Immature natural killer cell (primary cell): ENCODE results near the gene CDK14. TPM values are rescaled to one million over a fixed set of nuclear protein-coding genes. Genes with fewer than 3 reads are reported as not detected.

ENCODE experiments used
- DNase-seq, 3 donors: peaks; one replicate each; pipeline ENCODE4 v3.0.0; 2022; ENCODE audit warnings: mixed read lengths in 1 of 3
- H3K27ac Mint-ChIP-seq, 6 donors: one replicate each; pipeline ENCODE4 v1.8.0; 2020; ENCODE audit warnings: mixed read lengths in 6 of 6, mild to moderate bottlenecking in 5 of 6, inconsistent platforms in 4 of 6, moderate library complexity in 3 of 6
- H3K27me3 Mint-ChIP-seq, 3 donors: one replicate each; pipeline ENCODE4 v1.8.0; 2020 to 2021; ENCODE audit warnings: low read depth in 3 of 3, mild to moderate bottlenecking in 3 of 3, mixed read lengths in 3 of 3, moderate library complexity in 3 of 3, inconsistent platforms in 1 of 3
- H3K36me3 Mint-ChIP-seq, 3 donors: one replicate each; pipeline ENCODE4 v1.8.0; 2020; ENCODE audit warnings: mixed read lengths in 3 of 3, inconsistent platforms in 2 of 3, mild to moderate bottlenecking in 2 of 3
- H3K4me1 Mint-ChIP-seq, 2 donors: one replicate each; pipeline ENCODE4 v1.8.0; 2020; ENCODE audit warnings: inconsistent platforms in 2 of 2, mild to moderate bottlenecking in 2 of 2, mixed read lengths in 2 of 2, moderate library complexity in 1 of 2
- H3K4me3 Mint-ChIP-seq, 5 donors: one replicate each; pipeline ENCODE4 v1.8.0; 2020; ENCODE audit warnings: mild to moderate bottlenecking in 5 of 5, mixed read lengths in 5 of 5, inconsistent platforms in 3 of 5, moderate library complexity in 3 of 5
- H3K9me3 Mint-ChIP-seq, 6 donors: one replicate each; pipeline ENCODE4 v1.8.0; 2020; ENCODE audit warnings: mild to moderate bottlenecking in 6 of 6, mixed read lengths in 6 of 6, inconsistent platforms in 4 of 6, moderate library complexity in 3 of 6
- polyA plus RNA-seq, 3 donors: library from polyadenylated mRNA; unstranded; fragments of 300-500 nt; fragmentation: Illumina TruSeq; gene quantifications; one replicate each; pipeline ENCODE4 v1.2.3, GENCODE V29; 2021

The CDK14 gene
- polyA plus RNA-seq, 3 donors from 2014 or later: 0.22 TPM; not detected in 2

DNA sequence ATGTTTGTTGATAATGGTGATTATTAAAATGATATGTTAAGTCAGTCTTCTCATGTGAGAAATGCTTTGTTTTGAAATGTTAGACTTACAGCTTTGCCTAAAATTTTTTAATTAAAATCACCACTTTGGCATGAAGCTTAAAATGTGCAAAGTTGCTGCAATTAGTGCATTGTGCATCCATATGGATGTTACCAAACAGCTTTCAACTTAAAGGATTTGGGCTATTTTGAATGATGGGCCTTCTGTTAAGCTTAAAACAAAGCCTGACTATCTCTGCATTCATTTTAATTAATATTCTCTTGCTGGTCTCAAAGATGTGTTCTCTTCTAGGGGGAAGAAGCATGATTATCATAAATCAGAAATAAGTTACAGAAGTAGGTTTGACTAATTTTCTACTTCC, 603.5 kb downstream of the CDK14 start:
- Mint-ChIP-seq H3K27me3 (no peaks in the 10 kb centered on the region), H3K4me1 (no peaks in the 10 kb centered on the region), H3K27ac (no peak overlapping the region), H3K9me3 (peaks cover 0 to 13% (median 1%) of the 10 kb centered on the region in 6 donors), H3K36me3 (no peaks in the 10 kb centered on the region), H3K4me3 (no peak overlapping the region)
- no peak for DNase-seq

DNA sequence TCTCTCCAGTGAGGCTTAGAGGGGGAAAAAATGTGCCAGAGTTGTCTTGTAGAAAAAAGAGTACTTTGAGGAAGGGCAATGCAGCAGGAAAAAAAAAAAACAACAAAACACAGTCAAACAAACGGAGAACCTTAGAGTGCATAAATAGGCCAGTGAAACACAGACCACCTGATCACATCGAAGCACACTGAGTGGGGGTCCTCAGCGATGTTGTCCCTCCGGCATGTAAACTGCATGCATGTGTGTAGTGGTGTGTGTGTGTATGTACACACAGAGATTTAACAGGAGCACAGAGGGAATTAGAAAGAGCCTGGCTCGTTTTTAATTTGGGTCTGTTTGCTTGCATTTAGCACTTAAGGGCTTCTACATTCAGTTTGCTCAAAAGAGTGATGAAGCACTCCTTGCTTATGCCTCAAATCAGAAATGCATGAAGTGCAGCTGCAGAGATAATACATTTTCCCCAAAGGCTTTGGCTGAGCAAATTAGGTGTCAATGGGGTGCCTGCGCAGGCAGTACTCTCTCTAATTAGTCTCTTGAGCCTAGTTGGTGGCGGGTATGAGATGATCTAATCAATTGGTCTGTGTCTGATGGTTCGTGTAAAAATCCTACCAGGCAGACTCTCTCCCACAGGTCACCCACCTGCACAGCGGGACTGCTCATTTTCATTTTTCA, 605.5 kb downstream of the CDK14 start:
- no peak overlapping the region for H3K27ac Mint-ChIP-seq
- H3K36me3 Mint-ChIP-seq: no peaks in the 10 kb centered on the region
- peaks cover 0 to under 1% of the 10 kb centered on the region in 2 donors for H3K4me1 Mint-ChIP-seq
- peaks cover 0 to 8% (median 0%) of the 10 kb centered on the region in 6 donors for H3K9me3 Mint-ChIP-seq
- no peak for DNase-seq
- no peak overlapping the region for H3K4me3 Mint-ChIP-seq
- H3K27me3 Mint-ChIP-seq: no peaks in the 10 kb centered on the region

- no peak overlapping the region for H3K27ac Mint-ChIP-seq
- peaks cover 0 to 7% of the 10 kb centered on the region in 2 donors for H3K4me1 Mint-ChIP-seq
- H3K9me3 Mint-ChIP-seq: peaks cover 0 to 8% (median 0%) of the 10 kb centered on the region in 6 donors
- no peaks in the 10 kb centered on the region for H3K36me3 Mint-ChIP-seq
- H3K4me3 Mint-ChIP-seq: no peak overlapping the region
- peak in 1 of 3 donors; percentile 0 for DNase-seq
- no peaks in the 10 kb centered on the region for H3K27me3 Mint-ChIP-seq
These were observed 610.3 kb downstream of the CDK14 start for GRCh38 chr7:91206361-91206960.

DNA sequence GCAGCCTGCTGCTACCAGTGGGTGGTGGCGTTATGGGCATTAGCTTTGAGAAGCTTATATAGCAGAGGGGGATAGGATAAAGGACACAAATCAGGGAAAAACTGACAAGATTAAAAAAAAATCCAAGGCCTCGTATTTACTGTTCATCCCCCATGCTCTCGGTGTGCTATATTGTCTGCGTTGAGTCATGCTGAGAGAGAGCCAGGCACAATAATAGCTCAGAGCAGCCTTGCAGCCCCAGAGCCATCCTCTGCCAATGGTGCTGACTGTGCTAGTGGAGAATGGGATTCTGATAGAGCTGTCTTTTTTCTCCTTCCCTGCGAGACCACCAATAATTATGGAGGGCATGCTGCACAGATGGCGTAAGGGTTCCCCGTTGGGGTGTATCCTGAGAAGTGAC, 616.5 kb downstream of the CDK14 start:
- no peak for DNase-seq
- Mint-ChIP-seq H3K27me3 (peaks cover 0 to 2% (median 1%) of the 10 kb centered on the region in 3 donors), H3K4me1 (no peaks in the 10 kb centered on the region), H3K36me3 (no peaks in the 10 kb centered on the region), H3K27ac (no peak overlapping the region), H3K4me3 (no peak overlapping the region), H3K9me3 (peaks cover 0 to 5% (median 2%) of the 10 kb centered on the region in 6 donors)

GRCh38 chr7:91226411-91226810, 630.3 kb downstream of the CDK14 start:
- Mint-ChIP-seq H3K27ac (no peak overlapping the region), H3K27me3 (peaks cover 0 to 2% (median 0%) of the 10 kb centered on the region in 3 donors), H3K36me3 (no peaks in the 10 kb centered on the region), H3K4me1 (no peaks in the 10 kb centered on the region), H3K4me3 (no peak overlapping the region), H3K9me3 (peaks cover 0 to 9% (median 2%) of the 10 kb centered on the region in 6 donors)
- DNase-seq: no peak

DNA sequence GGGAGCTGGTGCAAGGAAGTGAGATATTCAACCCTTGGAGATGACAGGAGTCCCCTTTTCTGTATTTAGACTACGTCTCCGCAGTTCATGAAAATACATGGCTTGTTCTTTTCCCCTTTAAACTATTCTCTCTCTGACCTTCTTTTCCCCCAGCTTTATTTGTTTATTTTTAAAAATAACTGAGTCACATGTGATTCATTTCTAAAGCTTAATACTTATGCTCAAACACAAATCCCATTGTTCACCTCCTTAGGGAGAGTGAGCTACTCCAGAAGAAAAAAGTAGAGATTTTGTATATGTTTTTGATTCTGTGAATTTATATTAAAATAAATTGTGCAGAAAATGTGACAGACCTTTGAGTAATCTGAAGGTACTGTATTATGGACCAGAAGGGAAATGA, 632.2 kb downstream of the CDK14 start:
- Mint-ChIP-seq H3K27me3 (peaks cover 0 to 2% (median 2%) of the 10 kb centered on the region in 3 donors), H3K36me3 (no peaks in the 10 kb centered on the region), H3K4me1 (no peaks in the 10 kb centered on the region), H3K4me3 (no peak overlapping the region), H3K9me3 (peaks cover 0 to 13% (median under 1%) of the 10 kb centered on the region in 6 donors), H3K27ac (no peak overlapping the region)
- no peak for DNase-seq

- Mint-ChIP-seq H3K4me3 (no peak overlapping the region), H3K36me3 (no peaks in the 10 kb centered on the region), H3K4me1 (no peaks in the 10 kb centered on the region), H3K9me3 (peaks cover 0 to 14% (median under 1%) of the 10 kb centered on the region in 6 donors), H3K27ac (no peak overlapping the region), H3K27me3 (peaks cover 0 to 4% (median 2%) of the 10 kb centered on the region in 3 donors)
- no peak for DNase-seq
These were observed 632.9 kb downstream of the CDK14 start for GRCh38 chr7:91228927-91229558.

DNA sequence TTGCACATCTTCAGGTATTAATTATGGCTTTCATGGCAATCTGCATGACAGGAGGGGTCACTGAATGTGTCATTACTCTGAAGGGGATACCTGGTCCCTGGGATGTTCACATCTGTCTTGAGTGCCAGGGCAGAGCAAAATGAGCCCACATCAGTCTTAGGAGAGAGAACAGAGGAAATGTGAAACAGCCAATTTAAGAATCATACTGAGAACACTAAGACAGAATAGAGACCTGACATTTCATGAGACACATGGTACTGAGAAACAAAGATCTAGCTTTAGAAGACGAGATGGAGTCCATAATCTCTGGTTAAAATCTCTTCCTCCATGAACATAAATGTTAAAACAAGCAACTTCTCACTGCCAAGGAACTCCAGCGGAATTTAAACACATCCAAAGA, 634.0 kb downstream of the CDK14 start:
- H3K36me3 Mint-ChIP-seq: no peaks in the 10 kb centered on the region
- H3K9me3 Mint-ChIP-seq: peaks cover 0 to 14% (median under 1%) of the 10 kb centered on the region in 6 donors
- peaks cover 0 to 7% (median 0%) of the 10 kb centered on the region in 3 donors for H3K27me3 Mint-ChIP-seq
- no peak overlapping the region for H3K4me3 Mint-ChIP-seq
- DNase-seq: no peak
- H3K4me1 Mint-ChIP-seq: no peaks in the 10 kb centered on the region
- no peak overlapping the region for H3K27ac Mint-ChIP-seq

- no peaks in the 10 kb centered on the region for H3K4me1 Mint-ChIP-seq
- H3K9me3 Mint-ChIP-seq: peaks cover 0 to 14% (median under 1%) of the 10 kb centered on the region in 6 donors
- H3K27ac Mint-ChIP-seq: no peak overlapping the region
- H3K4me3 Mint-ChIP-seq: no peak overlapping the region
- H3K27me3 Mint-ChIP-seq: peaks cover 0 to 7% (median 0%) of the 10 kb centered on the region in 3 donors
- H3K36me3 Mint-ChIP-seq: no peaks in the 10 kb centered on the region
- DNase-seq: no peak
These were observed 634.4 kb downstream of the CDK14 start for GRCh38 chr7:91230503-91230902.

- Mint-ChIP-seq H3K27ac (no peak overlapping the region), H3K4me3 (no peak overlapping the region), H3K4me1 (no peaks in the 10 kb centered on the region), H3K9me3 (peaks cover 0 to 14% (median 0%) of the 10 kb centered on the region in 6 donors), H3K36me3 (no peaks in the 10 kb centered on the region), H3K27me3 (peaks cover 0 to 7% (median 0%) of the 10 kb centered on the region in 3 donors)
- no peak for DNase-seq
These were observed 637.1 kb downstream of the CDK14 start for GRCh38 chr7:91233212-91233611.

DNA sequence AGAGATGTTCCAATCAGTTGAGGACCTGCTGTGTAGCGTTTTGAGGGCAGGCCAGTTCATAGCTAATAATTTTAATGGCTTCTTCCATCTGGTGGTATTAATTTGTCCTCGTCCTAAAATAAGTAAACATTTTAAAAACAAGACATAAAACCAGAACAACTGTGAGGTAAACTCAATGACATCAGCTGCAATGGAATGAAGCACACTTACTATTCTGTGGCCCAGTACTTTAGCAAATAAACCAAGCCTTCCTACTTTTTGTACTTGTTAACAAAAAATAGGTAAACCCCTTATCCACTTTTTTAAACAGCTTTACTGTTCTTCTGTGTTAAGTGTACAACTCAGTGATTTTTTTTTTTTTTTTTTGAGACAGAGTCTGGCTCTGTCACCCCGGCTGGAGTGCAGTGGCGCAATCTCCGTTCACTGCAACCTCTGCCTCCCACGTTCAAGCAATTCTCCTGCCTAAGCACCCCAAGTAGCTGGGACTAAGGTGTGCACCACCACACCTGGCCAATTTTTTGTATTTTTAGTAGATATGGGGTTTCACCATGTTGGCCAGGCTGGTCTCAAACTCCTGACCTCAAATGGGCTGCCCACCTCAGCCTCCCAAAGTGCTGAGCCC, 639.2 kb downstream of the CDK14 start:
- H3K27me3 Mint-ChIP-seq: peaks cover 0 to 7% (median 0%) of the 10 kb centered on the region in 3 donors
- H3K4me1 Mint-ChIP-seq: no peaks in the 10 kb centered on the region
- no peaks in the 10 kb centered on the region for H3K36me3 Mint-ChIP-seq
- H3K4me3 Mint-ChIP-seq: no peak overlapping the region
- DNase-seq: no peak
- H3K27ac Mint-ChIP-seq: no peak overlapping the region
- H3K9me3 Mint-ChIP-seq: peaks cover 0 to 8% (median 1%) of the 10 kb centered on the region in 6 donors

DNA sequence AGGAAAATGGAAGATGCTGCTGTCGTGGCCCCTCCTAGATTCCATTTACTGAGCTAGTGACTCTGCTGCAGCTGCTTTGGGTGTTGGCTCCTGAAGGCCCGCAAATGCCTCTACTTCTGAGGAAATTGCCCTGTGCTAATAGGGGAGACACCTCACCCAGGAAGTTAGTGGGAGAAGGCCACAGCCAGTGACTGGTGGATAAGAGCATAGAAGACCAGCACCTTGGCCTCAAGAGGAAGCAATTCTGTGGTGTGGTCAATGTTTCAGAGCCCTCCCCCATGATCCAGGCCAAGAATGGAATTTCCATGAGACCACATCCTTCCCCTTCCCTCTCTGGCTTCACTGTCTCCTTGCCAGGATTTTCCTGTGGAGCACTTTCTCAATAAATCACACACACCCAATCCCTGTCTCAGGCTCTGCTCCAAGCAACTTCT, 643.1 kb downstream of the CDK14 start:
- no peaks in the 10 kb centered on the region for H3K4me1 Mint-ChIP-seq
- peaks cover 0 to 3% (median 0%) of the 10 kb centered on the region in 6 donors for H3K9me3 Mint-ChIP-seq
- DNase-seq: no peak
- peaks cover 0 to 2% (median 1%) of the 10 kb centered on the region in 3 donors for H3K27me3 Mint-ChIP-seq
- no peak overlapping the region for H3K4me3 Mint-ChIP-seq
- no peaks in the 10 kb centered on the region for H3K36me3 Mint-ChIP-seq
- no peak overlapping the region for H3K27ac Mint-ChIP-seq

DNA sequence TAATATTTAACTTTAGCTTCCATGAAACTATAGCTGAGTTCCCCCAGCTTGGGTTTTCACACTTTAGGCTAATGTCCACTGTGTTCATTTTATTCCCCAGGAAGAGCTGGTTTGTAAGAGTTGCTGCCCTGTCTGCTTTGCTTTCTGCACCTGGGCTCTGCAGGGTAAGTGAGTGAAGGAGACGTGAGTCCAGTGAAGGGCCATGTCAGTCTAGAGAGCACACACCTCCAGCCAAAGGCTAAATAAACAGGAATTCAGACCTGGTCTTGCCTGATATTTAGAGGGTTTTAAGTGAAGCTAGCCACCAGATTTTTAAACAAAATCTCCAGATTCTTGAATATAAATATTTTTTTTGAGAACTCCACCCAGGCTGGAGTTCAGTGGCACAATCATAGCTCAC, 643.7 kb downstream of the CDK14 start:
- DNase-seq: no peak
- Mint-ChIP-seq H3K4me3 (no peak overlapping the region), H3K27me3 (peaks cover 0 to 1% (median 0%) of the 10 kb centered on the region in 3 donors), H3K36me3 (no peaks in the 10 kb centered on the region), H3K9me3 (peaks cover 0 to 6% (median under 1%) of the 10 kb centered on the region in 6 donors), H3K4me1 (no peaks in the 10 kb centered on the region), H3K27ac (no peak overlapping the region)
